Fibroblast of mammary gland (primary cell): Measurements from ENCODE around the gene LAMA2.

ENCODE experiments used
- DNase-seq: peaks from one replicate; pipeline ENCODE4 v3.0.0-alpha.2; 2010; ENCODE audit warnings: low read depth
- H3K4me3 ChIP-seq: 2 replicates; pipeline ENCODE4 v1.5.1; 2011; ENCODE audit warnings: low read depth, mild to moderate bottlenecking, low read length, moderate library complexity; ENCODE audit not compliant: control insufficient read depth
- CTCF ChIP-seq: conservative IDR thresholded peaks from 2 replicates; pipeline ENCODE4 v1.5.1; 2011; ENCODE audit warnings: low read depth, low read length, inconsistent platforms; ENCODE audit not compliant: control insufficient read depth, insufficient read depth

The LAMA2 gene

GRCh38 chr6:129555206-129555832 is 672.4 kb downstream of the LAMA2 start:
- no peak for TF ChIP-seq CTCF
- no peak overlapping the region for H3K4me3 ChIP-seq

GRCh38 chr6:129558248-129558647 is 675.3 kb downstream of the LAMA2 start:
- DNase-seq = no peak

More at GRCh38 chr6:129555206-129555832, 672.4 kb downstream of the LAMA2 start:
- peak; percentile 59 for DNase-seq

GRCh38 chr6:129565366-129565765 is 682.4 kb downstream of the LAMA2 start:
- TF ChIP-seq CTCF = no peak
- H3K4me3 ChIP-seq = no peak overlapping the region
- DNase-seq = no peak

More at GRCh38 chr6:129558248-129558647, 675.3 kb downstream of the LAMA2 start:
- no peak overlapping the region for H3K4me3 ChIP-seq
- no peak for TF ChIP-seq CTCF

- no peak for TF ChIP-seq CTCF
- H3K4me3 ChIP-seq = no peak overlapping the region
- no peak for DNase-seq
Measured at GRCh38 chr6:129565811-129566210, 682.9 kb downstream of the LAMA2 start.
